Gastrocnemius medialis (tissue), 4 donors: ENCODE data around the gene FIZ1.

Source experiments
- CTCF ChIP-seq, 5 experiments: fragments of 450-650 bp in 3 of 5; fragments of 200-600 bp in 2 of 5; sonication (generic) in 2 of 5; IDR thresholded peaks in 4 of 5; conservative IDR thresholded peaks in 1 of 5; 1 replicate in 4 of 5; 2 replicates in 1 of 5; pipeline ENCODE4 v1.5.1; 2016 to 2019; ENCODE audit warnings: antibody characterized with exemption in 5 of 5, mild to moderate bottlenecking in 3 of 5, moderate library complexity in 3 of 5
- POLR2A ChIP-seq, 2 donors: fragments of 450-650 bp; IDR thresholded peaks; one replicate each; pipeline ENCODE4 v1.6.1; 2017; ENCODE audit warnings: antibody characterized with exemption in 2 of 2, mild to moderate bottlenecking in 2 of 2, moderate library complexity in 2 of 2

DNA sequence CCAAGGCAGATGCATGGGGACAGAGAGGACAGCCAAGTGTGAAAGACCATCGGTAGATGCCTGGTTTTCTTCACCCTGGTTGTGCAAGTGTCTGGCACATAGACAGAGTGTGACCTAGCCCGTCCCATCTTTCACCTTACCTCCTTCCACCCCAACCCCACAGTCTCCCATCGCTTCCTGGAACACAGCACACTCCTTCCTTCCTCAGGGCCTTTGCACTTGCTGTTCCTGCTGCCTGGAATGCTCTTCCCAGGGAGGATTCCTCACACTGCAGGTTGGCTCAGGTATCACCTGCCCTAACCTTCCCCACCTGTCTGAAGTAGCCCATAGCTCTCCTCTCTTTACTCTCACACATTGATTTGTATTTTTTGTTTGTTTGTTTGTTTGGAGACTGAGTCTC is 3.0 kb downstream of the FIZ1 start:
- TF ChIP-seq POLR2A (IDR thresholded peaks at IDR 0.05): no peak
- no peak for TF ChIP-seq CTCF (IDR thresholded peaks at IDR 0.05 in 4 of 5, conservative IDR thresholded peaks at IDR 0.05 in 1 of 5)
